ENCODE measurements around the gene DNAI2. TPM values are rescaled to one million over a fixed set of nuclear protein-coding genes. Genes with fewer than 3 reads are reported as not detected.
A peak's percentile ranks its signal among the peaks of the same experiment; 100 is the strongest.

Gene DNAI2
- total RNA-seq, 1 donor, result not detected

DNA sequence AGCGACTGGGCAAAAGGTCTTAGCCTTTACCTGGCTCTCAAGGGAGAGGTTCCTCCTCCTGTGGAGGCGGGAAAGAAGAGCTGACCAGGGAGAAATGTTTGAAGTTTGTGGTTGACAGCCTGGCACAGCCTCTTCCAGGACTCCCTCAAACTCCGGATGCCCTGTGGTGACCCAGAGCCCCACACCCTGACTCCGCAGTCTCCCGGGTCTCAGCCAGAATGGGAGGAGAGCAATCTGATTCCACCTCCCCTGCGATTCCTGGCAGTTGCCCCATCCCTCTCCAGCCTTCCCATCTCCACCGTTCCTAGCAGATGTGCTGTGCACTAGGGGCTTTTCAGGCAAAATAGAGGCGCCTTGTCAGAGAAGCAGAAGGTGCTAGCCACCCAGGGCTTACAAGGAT lies 5.5 kb upstream of the DNAI2 start:
- Histone ChIP-seq H3K9me3 (ENCODE audit: low read depth, low read length) (no peaks in the 10 kb centered on the region), H3K27me3 (ENCODE audit: insufficient read depth, low read length) (no peaks in the 10 kb centered on the region), H3K4me1 (ENCODE audit: insufficient read depth, low read length) (no peaks in the 10 kb centered on the region), H4K20me1 (ENCODE audit: insufficient read depth, low read length) (no peaks in the 10 kb centered on the region), H3K79me2 (ENCODE audit: insufficient read depth, low read length) (no peaks in the 10 kb centered on the region), H3K27ac (ENCODE audit: low read depth, low read length) (no peak overlapping the region), H3K36me3 (ENCODE audit: insufficient read depth, low read length) (no peaks in the 10 kb centered on the region), H3K4me3 (ENCODE audit: insufficient read depth, low read length) (no peak overlapping the region), H3K4me2 (ENCODE audit: insufficient read depth, low read length) (no peak overlapping the region), H2AFZ (ENCODE audit: low read length) (no peak overlapping the region)
- DNase-seq (ENCODE audit: insufficient read length, low spot score, missing footprints), result peak; percentile 62
- TF ChIP-seq, protein P1, sequence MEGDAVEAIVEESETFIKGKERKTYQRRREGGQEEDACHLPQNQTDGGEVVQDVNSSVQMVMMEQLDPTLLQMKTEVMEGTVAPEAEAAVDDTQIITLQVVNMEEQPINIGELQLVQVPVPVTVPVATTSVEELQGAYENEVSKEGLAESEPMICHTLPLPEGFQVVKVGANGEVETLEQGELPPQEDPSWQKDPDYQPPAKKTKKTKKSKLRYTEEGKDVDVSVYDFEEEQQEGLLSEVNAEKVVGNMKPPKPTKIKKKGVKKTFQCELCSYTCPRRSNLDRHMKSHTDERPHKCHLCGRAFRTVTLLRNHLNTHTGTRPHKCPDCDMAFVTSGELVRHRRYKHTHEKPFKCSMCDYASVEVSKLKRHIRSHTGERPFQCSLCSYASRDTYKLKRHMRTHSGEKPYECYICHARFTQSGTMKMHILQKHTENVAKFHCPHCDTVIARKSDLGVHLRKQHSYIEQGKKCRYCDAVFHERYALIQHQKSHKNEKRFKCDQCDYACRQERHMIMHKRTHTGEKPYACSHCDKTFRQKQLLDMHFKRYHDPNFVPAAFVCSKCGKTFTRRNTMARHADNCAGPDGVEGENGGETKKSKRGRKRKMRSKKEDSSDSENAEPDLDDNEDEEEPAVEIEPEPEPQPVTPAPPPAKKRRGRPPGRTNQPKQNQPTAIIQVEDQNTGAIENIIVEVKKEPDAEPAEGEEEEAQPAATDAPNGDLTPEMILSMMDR (IDR thresholded peaks at IDR 0.05; ENCODE audit: extremely low read depth, low read depth, low read length), result no peak

DNA sequence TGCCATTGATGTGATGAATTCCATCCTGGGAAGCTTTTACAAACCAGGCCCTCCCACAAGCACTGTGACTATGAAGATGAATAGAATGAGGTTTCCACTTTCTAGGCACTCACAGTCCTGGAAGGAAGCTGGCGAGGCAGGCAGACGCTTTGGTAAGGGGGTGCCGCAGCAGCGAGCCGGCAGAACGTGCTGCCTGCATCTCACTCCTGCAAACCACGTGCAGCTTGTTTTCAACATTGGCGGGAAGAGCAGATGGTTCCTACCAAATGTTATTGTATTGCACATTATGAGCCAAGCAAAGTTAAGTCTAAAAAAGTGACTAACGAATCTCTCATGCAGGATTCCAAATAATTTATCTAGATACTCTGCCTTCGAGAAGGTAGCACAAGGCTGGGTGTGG lies 3.7 kb upstream of the DNAI2 start:
- DNase-seq (ENCODE audit: insufficient read length, low spot score, missing footprints), result no peak
- TF ChIP-seq, protein P1 (IDR thresholded peaks at IDR 0.05; ENCODE audit: extremely low read depth, low read depth, low read length), result no peak
- H3K36me3 ChIP-seq (ENCODE audit: insufficient read depth, low read length), result no peaks in the 10 kb centered on the region
- H3K4me2 ChIP-seq (ENCODE audit: insufficient read depth, low read length), result no peak overlapping the region
- H3K9me3 ChIP-seq (ENCODE audit: low read depth, low read length), result no peaks in the 10 kb centered on the region
- no peaks in the 10 kb centered on the region for H3K79me2 ChIP-seq (ENCODE audit: insufficient read depth, low read length)
- no peak overlapping the region for H3K27ac ChIP-seq (ENCODE audit: low read depth, low read length)
- H2AFZ ChIP-seq (ENCODE audit: low read length), result no peak overlapping the region
- H3K4me1 ChIP-seq (ENCODE audit: insufficient read depth, low read length), result no peaks in the 10 kb centered on the region
- H3K27me3 ChIP-seq (ENCODE audit: insufficient read depth, low read length), result peaks cover 13% of the 10 kb centered on the region
- H4K20me1 ChIP-seq (ENCODE audit: insufficient read depth, low read length), result no peaks in the 10 kb centered on the region
- no peak overlapping the region for H3K4me3 ChIP-seq (ENCODE audit: insufficient read depth, low read length)

- H3K9me3 ChIP-seq (ENCODE audit: low read depth, low read length), result no peaks in the 10 kb centered on the region
- H3K27me3 ChIP-seq (ENCODE audit: insufficient read depth, low read length), result peaks cover 14% of the 10 kb centered on the region
- H3K27ac ChIP-seq (ENCODE audit: low read depth, low read length), result no peak overlapping the region
- peaks cover 2% of the 10 kb centered on the region for H3K4me1 ChIP-seq (ENCODE audit: insufficient read depth, low read length)
- no peaks in the 10 kb centered on the region for H4K20me1 ChIP-seq (ENCODE audit: insufficient read depth, low read length)
- H3K4me2 ChIP-seq (ENCODE audit: insufficient read depth, low read length), result no peak overlapping the region
- TF ChIP-seq, protein P1 (IDR thresholded peaks at IDR 0.05; ENCODE audit: extremely low read depth, low read depth, low read length), result no peak
- no peak overlapping the region for H2AFZ ChIP-seq (ENCODE audit: low read length)
- H3K79me2 ChIP-seq (ENCODE audit: insufficient read depth, low read length), result no peaks in the 10 kb centered on the region
- H3K4me3 ChIP-seq (ENCODE audit: insufficient read depth, low read length), result no peak overlapping the region
- H3K36me3 ChIP-seq (ENCODE audit: insufficient read depth, low read length), result no peaks in the 10 kb centered on the region
- peak; percentile 21 for DNase-seq (ENCODE audit: insufficient read length, low spot score, missing footprints)
Observed at GRCh38 chr17:74271281-74271680, 2.8 kb upstream of the DNAI2 start.

DNA sequence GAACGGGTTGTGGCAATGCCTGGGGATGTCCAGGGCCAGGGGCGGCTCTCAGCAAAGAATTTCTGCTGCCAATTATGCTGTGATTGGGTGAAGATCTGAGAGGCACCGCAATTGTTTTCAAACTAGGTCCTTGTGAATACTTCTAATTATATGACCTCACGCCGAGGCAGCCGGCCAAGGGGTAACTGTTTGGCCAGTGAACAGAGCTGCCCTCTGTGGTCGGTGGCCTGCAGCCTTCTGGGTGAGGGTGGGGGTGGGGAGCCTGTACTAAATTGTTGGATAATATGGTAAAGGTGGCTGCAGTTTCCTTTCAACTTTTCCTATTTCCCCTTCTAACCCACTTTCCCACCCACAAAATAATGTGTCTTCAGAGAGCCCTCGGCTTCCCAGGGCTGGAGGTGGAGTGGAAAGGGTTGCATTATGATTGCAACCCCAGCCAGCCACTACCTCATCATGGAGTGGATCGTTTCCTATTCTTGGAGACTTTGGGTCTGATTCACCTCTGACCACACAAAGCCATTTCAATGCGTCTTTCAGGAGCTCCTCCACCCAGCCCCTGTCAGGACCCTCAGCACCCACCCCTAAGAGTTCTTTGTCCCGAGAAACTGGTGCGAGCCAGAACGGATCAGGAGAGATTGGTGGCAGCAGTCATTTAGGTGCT lies 2.0 kb upstream of the DNAI2 start:
- TF ChIP-seq, protein P1 (IDR thresholded peaks at IDR 0.05; ENCODE audit: extremely low read depth, low read depth, low read length), result no peak
- H3K79me2 ChIP-seq (ENCODE audit: insufficient read depth, low read length), result no peaks in the 10 kb centered on the region
- no peaks in the 10 kb centered on the region for H4K20me1 ChIP-seq (ENCODE audit: insufficient read depth, low read length)
- H3K4me3 ChIP-seq (ENCODE audit: insufficient read depth, low read length), result no peak overlapping the region
- no peak overlapping the region for H2AFZ ChIP-seq (ENCODE audit: low read length)
- H3K36me3 ChIP-seq (ENCODE audit: insufficient read depth, low read length), result no peaks in the 10 kb centered on the region
- H3K27me3 ChIP-seq (ENCODE audit: insufficient read depth, low read length), result peaks cover 17% of the 10 kb centered on the region
- H3K4me2 ChIP-seq (ENCODE audit: insufficient read depth, low read length), result no peak overlapping the region
- no peaks in the 10 kb centered on the region for H3K9me3 ChIP-seq (ENCODE audit: low read depth, low read length)
- peak; percentile 74 for DNase-seq (ENCODE audit: insufficient read length, low spot score, missing footprints)
- H3K4me1 ChIP-seq (ENCODE audit: insufficient read depth, low read length), result peaks cover 3% of the 10 kb centered on the region
- H3K27ac ChIP-seq (ENCODE audit: low read depth, low read length), result no peak overlapping the region
